Nephron (organoid): Measurements from ENCODE around the gene ZDHHC14.

Source experiments
- H3K27ac Mint-ChIP-seq, 3 experiments: 2 replicates each; pipeline ENCODE4 v1.8.0; 2020; ENCODE audit warnings: mixed read lengths in 3 of 3, mild to moderate bottlenecking in 2 of 3, moderate library complexity in 1 of 3
- H3K27me3 Mint-ChIP-seq: 2 replicates; pipeline ENCODE4 v1.8.0; 2021; ENCODE audit warnings: low read depth, mild to moderate bottlenecking, moderate library complexity, mixed read lengths
- H3K36me3 Mint-ChIP-seq: 2 replicates; pipeline ENCODE4 v1.8.0; 2020; ENCODE audit warnings: low read depth, mixed read lengths
- H3K4me1 Mint-ChIP-seq: 2 replicates; pipeline ENCODE4 v1.8.0; 2020; ENCODE audit warnings: mixed read lengths
- H3K4me3 Mint-ChIP-seq, 3 experiments: 2 replicates each; pipeline ENCODE4 v1.8.0; 2020; ENCODE audit warnings: mild to moderate bottlenecking in 3 of 3, mixed read lengths in 3 of 3, moderate library complexity in 2 of 3
- H3K9me3 Mint-ChIP-seq: 2 replicates; pipeline ENCODE4 v1.8.0; 2020; ENCODE audit warnings: mixed read lengths
- CTCF ChIP-seq, 3 experiments: fragments of 200-600 bp; sonication (generic); IDR thresholded peaks; one replicate each; pipeline ENCODE4 v1.5.0; 2021; ENCODE audit warnings: antibody characterized with exemption in 3 of 3; ENCODE audit not compliant: unreplicated experiment in 3 of 3

Gene ZDHHC14

GRCh38 chr6:157630463-157631080 is 249.6 kb downstream of the ZDHHC14 start:
- H3K4me1 Mint-ChIP-seq: peaks cover 17% of the 10 kb centered on the region
- no peaks in the 10 kb centered on the region for H3K27me3 Mint-ChIP-seq
- H3K36me3 Mint-ChIP-seq: no peaks in the 10 kb centered on the region
- H3K4me3 Mint-ChIP-seq: no peak overlapping the region
- H3K27ac Mint-ChIP-seq: no peak overlapping the region
- H3K9me3 Mint-ChIP-seq: no peaks in the 10 kb centered on the region
- TF ChIP-seq CTCF (IDR thresholded peaks at IDR 0.05; ENCODE audit: unreplicated experiment in 3 of 3): no peak

- Mint-ChIP-seq H3K9me3 (no peaks in the 10 kb centered on the region), H3K4me1 (peaks cover 18% of the 10 kb centered on the region), H3K27me3 (no peaks in the 10 kb centered on the region), H3K27ac (no peak overlapping the region), H3K36me3 (no peaks in the 10 kb centered on the region), H3K4me3 (no peak overlapping the region)
- no peak for TF ChIP-seq CTCF (IDR thresholded peaks at IDR 0.05; ENCODE audit: unreplicated experiment in 3 of 3)
These were observed 250.4 kb downstream of the ZDHHC14 start for GRCh38 chr6:157631412-157631811.

GRCh38 chr6:157631838-157632614 is 251.0 kb downstream of the ZDHHC14 start:
- no peaks in the 10 kb centered on the region for H3K9me3 Mint-ChIP-seq
- no peak for TF ChIP-seq CTCF (IDR thresholded peaks at IDR 0.05; ENCODE audit: unreplicated experiment in 3 of 3)
- peaks cover 21% of the 10 kb centered on the region for H3K4me1 Mint-ChIP-seq
- H3K36me3 Mint-ChIP-seq: no peaks in the 10 kb centered on the region
- peak overlapping the region in 1 of 3 experiments; percentile 44 for H3K27ac Mint-ChIP-seq
- H3K27me3 Mint-ChIP-seq: no peaks in the 10 kb centered on the region
- no peak overlapping the region for H3K4me3 Mint-ChIP-seq

GRCh38 chr6:157632821-157633220 is 251.8 kb downstream of the ZDHHC14 start:
- Mint-ChIP-seq H3K27me3 (no peaks in the 10 kb centered on the region), H3K27ac (peak overlapping the region in 1 of 3 experiments; percentile 90), H3K36me3 (no peaks in the 10 kb centered on the region), H3K4me1 (peaks cover 25% of the 10 kb centered on the region), H3K4me3 (peak overlapping the region in 1 of 3 experiments; percentile 12), H3K9me3 (no peaks in the 10 kb centered on the region)
- no peak for TF ChIP-seq CTCF (IDR thresholded peaks at IDR 0.05; ENCODE audit: unreplicated experiment in 3 of 3)

- H3K36me3 Mint-ChIP-seq: no peaks in the 10 kb centered on the region
- no peak for TF ChIP-seq CTCF (IDR thresholded peaks at IDR 0.05; ENCODE audit: unreplicated experiment in 3 of 3)
- H3K27me3 Mint-ChIP-seq: peaks cover 2% of the 10 kb centered on the region
- no peaks in the 10 kb centered on the region for H3K9me3 Mint-ChIP-seq
- H3K27ac Mint-ChIP-seq: peak overlapping the region in 2 of 3 experiments; percentile 7 to 15
- peaks cover 28% of the 10 kb centered on the region for H3K4me1 Mint-ChIP-seq
- H3K4me3 Mint-ChIP-seq: no peak overlapping the region
These were observed 253.6 kb downstream of the ZDHHC14 start for GRCh38 chr6:157634546-157634945.
